ENCODE results near the gene TMEM126A.
"Not testable (repeated sequence)": the region's sequence is repeated elsewhere in the genome, so short reads cannot be mapped to it uniquely, and the experiment has no call there.

DNA sequence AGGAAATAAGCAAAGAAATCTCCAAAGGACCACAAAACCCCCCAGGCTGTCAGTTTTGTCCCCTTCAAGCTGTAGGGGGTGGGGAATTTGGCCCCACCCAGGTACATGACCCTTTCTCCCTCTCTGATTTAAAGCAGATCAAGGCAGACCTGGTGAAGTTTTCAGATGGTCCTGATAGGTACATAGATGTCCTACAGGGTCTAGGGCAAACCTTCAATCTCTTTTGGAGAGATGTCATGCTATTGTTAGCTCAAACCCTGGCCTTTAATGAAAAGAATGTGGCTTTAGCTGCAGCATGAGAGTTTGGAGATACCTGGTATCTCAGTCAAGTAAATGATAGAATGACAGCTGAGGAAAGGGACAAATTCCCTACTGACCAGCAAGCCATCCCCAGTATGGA lies 39.1 kb upstream of the TMEM126A start:
- TF ChIP-seq ZNF335 (tag by site-specific recombination; conservative IDR thresholded peaks at IDR 0.05); ZNF701 (tag by site-specific recombination; IDR thresholded peaks at IDR 0.05); ZNF202 (tag by site-specific recombination; IDR thresholded peaks at IDR 0.05; ENCODE audit: borderline replicate concordance); CTCF (tag by site-specific recombination; IDR thresholded peaks at IDR 0.05); GLI4 (tag by site-specific recombination; IDR thresholded peaks at IDR 0.05); ZBTB49 (tag by site-specific recombination; IDR thresholded peaks at IDR 0.05; ENCODE audit: low read depth); ZNF639 (tag by site-specific recombination; IDR thresholded peaks at IDR 0.05); KLF1 (tag by site-specific recombination; IDR thresholded peaks at IDR 0.05); ZNF18 (tag by site-specific recombination; IDR thresholded peaks at IDR 0.05); PATZ1 (tag by site-specific recombination; IDR thresholded peaks at IDR 0.05); ZNF664 (tag by site-specific recombination; IDR thresholded peaks at IDR 0.05); KLF10 (tag by site-specific recombination; IDR thresholded peaks at IDR 0.05): not testable (repeated sequence)
- TF ChIP-seq, protein P1, sequence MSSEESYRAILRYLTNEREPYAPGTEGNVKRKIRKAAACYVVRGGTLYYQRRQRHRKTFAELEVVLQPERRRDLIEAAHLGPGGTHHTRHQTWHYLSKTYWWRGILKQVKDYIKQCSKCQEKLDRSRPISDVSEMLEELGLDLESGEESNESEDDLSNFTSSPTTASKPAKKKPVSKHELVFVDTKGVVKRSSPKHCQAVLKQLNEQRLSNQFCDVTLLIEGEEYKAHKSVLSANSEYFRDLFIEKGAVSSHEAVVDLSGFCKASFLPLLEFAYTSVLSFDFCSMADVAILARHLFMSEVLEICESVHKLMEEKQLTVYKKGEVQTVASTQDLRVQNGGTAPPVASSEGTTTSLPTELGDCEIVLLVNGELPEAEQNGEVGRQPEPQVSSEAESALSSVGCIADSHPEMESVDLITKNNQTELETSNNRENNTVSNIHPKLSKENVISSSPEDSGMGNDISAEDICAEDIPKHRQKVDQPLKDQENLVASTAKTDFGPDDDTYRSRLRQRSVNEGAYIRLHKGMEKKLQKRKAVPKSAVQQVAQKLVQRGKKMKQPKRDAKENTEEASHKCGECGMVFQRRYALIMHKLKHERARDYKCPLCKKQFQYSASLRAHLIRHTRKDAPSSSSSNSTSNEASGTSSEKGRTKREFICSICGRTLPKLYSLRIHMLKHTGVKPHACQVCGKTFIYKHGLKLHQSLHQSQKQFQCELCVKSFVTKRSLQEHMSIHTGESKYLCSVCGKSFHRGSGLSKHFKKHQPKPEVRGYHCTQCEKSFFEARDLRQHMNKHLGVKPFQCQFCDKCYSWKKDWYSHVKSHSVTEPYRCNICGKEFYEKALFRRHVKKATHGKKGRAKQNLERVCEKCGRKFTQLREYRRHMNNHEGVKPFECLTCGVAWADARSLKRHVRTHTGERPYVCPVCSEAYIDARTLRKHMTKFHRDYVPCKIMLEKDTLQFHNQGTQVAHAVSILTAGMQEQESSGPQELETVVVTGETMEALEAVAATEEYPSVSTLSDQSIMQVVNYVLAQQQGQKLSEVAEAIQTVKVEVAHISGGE (tag by site-specific recombination; conservative IDR thresholded peaks at IDR 0.05; ENCODE audit: low read depth), result not testable (repeated sequence)
